ENCODE data around the gene AKAP8L.
"Not testable (repeated sequence)": the region's sequence is repeated elsewhere in the genome, so short reads cannot be mapped to it uniquely, and the experiment has no call there.

Gene AKAP8L

GRCh38 chr19:15418231-15418578, 583 bp downstream of the AKAP8L start:
- Histone ChIP-seq H3K79me2 (ENCODE audit: insufficient read depth, low read length) (peaks cover 55% of the 10 kb centered on the region), H4K20me1 (ENCODE audit: insufficient read depth, low read length, poor library complexity, severe bottlenecking) (peaks cover 48% of the 10 kb centered on the region), H3K36me3 (ENCODE audit: insufficient read depth, low read length) (peaks cover 13% of the 10 kb centered on the region; the same call in 1 of the 2 replicates), H3F3A (ENCODE audit: low read depth) (no peaks in the 10 kb centered on the region), H2AFZ (ENCODE audit: low read length) (peak overlapping the region; percentile 50; the same call in 1 of the 2 replicates), H3K4me1 (ENCODE audit: insufficient read depth, low read length, poor library complexity, severe bottlenecking) (peaks cover 34% of the 10 kb centered on the region), H3K9me3 (ENCODE audit: insufficient read depth, low read depth, low read length) (no peaks in the 10 kb centered on the region), H3K27me3 (ENCODE audit: insufficient read depth, low read length, poor library complexity, severe bottlenecking) (peaks cover 4% of the 10 kb centered on the region), H3K4me2 (ENCODE audit: low read depth, low read length, poor library complexity, severe bottlenecking) (peak overlapping the region; percentile 97), H3K4me3 (ENCODE audit: low read length, poor library complexity, severe bottlenecking) (peak overlapping the region; percentile 99), H3K9me2 (replicated peaks; ENCODE audit: low read depth, low read length) (no peaks in the 10 kb centered on the region), H3K9ac (ENCODE audit: low read depth, low read length, poor library complexity, severe bottlenecking) (peak overlapping the region; percentile 98)
- no peak for TF ChIP-seq CTCF (conservative IDR thresholded peaks at IDR 0.05; ENCODE audit: low read length)
- TF ChIP-seq EZH2phosphoT487 (IDR thresholded peaks at IDR 0.05; ENCODE audit: borderline replicate concordance) = no peak

- H4K20me1 ChIP-seq (ENCODE audit: insufficient read depth, low read length, poor library complexity, severe bottlenecking) = peaks cover 53% of the 10 kb centered on the region
- no peak for TF ChIP-seq EZH2phosphoT487 (IDR thresholded peaks at IDR 0.05; ENCODE audit: borderline replicate concordance)
- no peak for TF ChIP-seq CTCF (conservative IDR thresholded peaks at IDR 0.05; ENCODE audit: low read length)
- no peaks in the 10 kb centered on the region for H3F3A ChIP-seq (ENCODE audit: low read depth)
- no peak overlapping the region for H2AFZ ChIP-seq (ENCODE audit: low read length)
- no peaks in the 10 kb centered on the region for H3K9me3 ChIP-seq (ENCODE audit: insufficient read depth, low read depth, low read length)
- H3K36me3 ChIP-seq (ENCODE audit: insufficient read depth, low read length) = peaks cover 9% of the 10 kb centered on the region; the same call in 1 of the 2 replicates
- peaks cover 39% of the 10 kb centered on the region for H3K4me1 ChIP-seq (ENCODE audit: insufficient read depth, low read length, poor library complexity, severe bottlenecking)
- peak overlapping the region; percentile 97 for H3K4me2 ChIP-seq (ENCODE audit: low read depth, low read length, poor library complexity, severe bottlenecking)
- peak overlapping the region; percentile 99 for H3K4me3 ChIP-seq (ENCODE audit: low read length, poor library complexity, severe bottlenecking)
- peak overlapping the region; percentile 98 for H3K9ac ChIP-seq (ENCODE audit: low read depth, low read length, poor library complexity, severe bottlenecking)
- H3K9me2 ChIP-seq (replicated peaks; ENCODE audit: low read depth, low read length) = no peaks in the 10 kb centered on the region
- H3K79me2 ChIP-seq (ENCODE audit: insufficient read depth, low read length) = peaks cover 60% of the 10 kb centered on the region
- H3K27me3 ChIP-seq (ENCODE audit: insufficient read depth, low read length, poor library complexity, severe bottlenecking) = peaks cover 4% of the 10 kb centered on the region
Observed at GRCh38 chr19:15417699-15418098, 1.1 kb downstream of the AKAP8L start.

- Histone ChIP-seq H3F3A (ENCODE audit: low read depth) (no peaks in the 10 kb centered on the region), H3K4me1 (ENCODE audit: insufficient read depth, low read length, poor library complexity, severe bottlenecking) (peaks cover 45% of the 10 kb centered on the region), H3K9me2 (replicated peaks; ENCODE audit: low read depth, low read length) (no peaks in the 10 kb centered on the region), H3K79me2 (ENCODE audit: insufficient read depth, low read length) (peaks cover 100% of the 10 kb centered on the region), H3K36me3 (ENCODE audit: insufficient read depth, low read length) (peaks cover 21% of the 10 kb centered on the region; the same call in 1 of the 2 replicates), H2AFZ (ENCODE audit: low read length) (no peak overlapping the region), H3K4me2 (ENCODE audit: low read depth, low read length, poor library complexity, severe bottlenecking) (peak overlapping the region; percentile 59), H3K27me3 (ENCODE audit: insufficient read depth, low read length, poor library complexity, severe bottlenecking) (no peaks in the 10 kb centered on the region), H4K20me1 (ENCODE audit: insufficient read depth, low read length, poor library complexity, severe bottlenecking) (peaks cover 85% of the 10 kb centered on the region), H3K9ac (ENCODE audit: low read depth, low read length, poor library complexity, severe bottlenecking) (peak overlapping the region; percentile 19), H3K4me3 (ENCODE audit: low read length, poor library complexity, severe bottlenecking) (peak overlapping the region; percentile 53), H3K9me3 (ENCODE audit: insufficient read depth, low read depth, low read length) (no peaks in the 10 kb centered on the region)
- TF ChIP-seq CTCF (conservative IDR thresholded peaks at IDR 0.05; ENCODE audit: low read length) = peak; percentile 27; the same call in 1 of the 2 replicates
- TF ChIP-seq EZH2phosphoT487 (IDR thresholded peaks at IDR 0.05; ENCODE audit: borderline replicate concordance) = no peak
Observed at GRCh38 chr19:15412832-15413231, 6.0 kb downstream of the AKAP8L start.

GRCh38 chr19:15411351-15411750, 7.4 kb downstream of the AKAP8L start:
- peaks cover 84% of the 10 kb centered on the region for H4K20me1 ChIP-seq (ENCODE audit: insufficient read depth, low read length, poor library complexity, severe bottlenecking)
- peaks cover 26% of the 10 kb centered on the region; the same call in 1 of the 2 replicates for H3K36me3 ChIP-seq (ENCODE audit: insufficient read depth, low read length)
- H3K27me3 ChIP-seq (ENCODE audit: insufficient read depth, low read length, poor library complexity, severe bottlenecking); H3F3A ChIP-seq (ENCODE audit: low read depth); H3K9me2 ChIP-seq (replicated peaks; ENCODE audit: low read depth, low read length); H3K9me3 ChIP-seq (ENCODE audit: insufficient read depth, low read depth, low read length); H3K4me3 ChIP-seq (ENCODE audit: low read length, poor library complexity, severe bottlenecking); H2AFZ ChIP-seq (ENCODE audit: low read length): not testable (repeated sequence)
- H3K9ac ChIP-seq (ENCODE audit: low read depth, low read length, poor library complexity, severe bottlenecking) = peak overlapping the region; percentile 7
- peaks cover 100% of the 10 kb centered on the region for H3K79me2 ChIP-seq (ENCODE audit: insufficient read depth, low read length)
- peak overlapping the region; percentile 4 for H3K4me2 ChIP-seq (ENCODE audit: low read depth, low read length, poor library complexity, severe bottlenecking)
- H3K4me1 ChIP-seq (ENCODE audit: insufficient read depth, low read length, poor library complexity, severe bottlenecking) = peaks cover 36% of the 10 kb centered on the region

Measured in Loucy (cell line).